Smooth muscle cell (in vitro differentiated cells): Measurements from ENCODE around the gene PLXNA4. TPM values are rescaled to one million over a fixed set of nuclear protein-coding genes. Genes with fewer than 3 reads are reported as not detected.

Experiments used
- DNase-seq: peaks from one replicate; lab custom pipeline; 2025; ENCODE audit not compliant: unreplicated experiment; lab: John Stamatoyannopoulos, UW
- H2AFZ ChIP-seq: fragments of 200-600 bp; sonication (generic); 2 replicates; pipeline ENCODE4 v1.6.0; 2016; ENCODE audit warnings: antibody characterized with exemption, low read depth, mild to moderate bottlenecking
- H3F3A ChIP-seq: fragments of 200-600 bp; sonication (generic); 2 replicates; pipeline ENCODE4 v1.6.0; 2017; ENCODE audit warnings: antibody characterized with exemption, low read depth
- H3K27ac ChIP-seq: fragments of 200-600 bp; sonication (generic); 2 replicates; pipeline ENCODE4 v1.5.1; 2016; ENCODE audit warnings: low read depth, mild to moderate bottlenecking
- H3K27me3 ChIP-seq: fragments of 200-600 bp; sonication (generic); 2 replicates; pipeline ENCODE4 v1.6.1; 2016; ENCODE audit warnings: low read depth, mild to moderate bottlenecking
- H3K36me3 ChIP-seq: fragments of 200-600 bp; sonication (generic); 2 replicates; pipeline ENCODE4 v1.5.1; 2016; ENCODE audit warnings: low read depth
- H3K4me1 ChIP-seq: fragments of 200-600 bp; sonication (generic); 2 replicates; pipeline ENCODE4 v1.5.1; 2016; ENCODE audit warnings: low read depth
- H3K4me2 ChIP-seq: fragments of 200-600 bp; sonication (generic); 2 replicates; pipeline ENCODE4 v1.6.0; 2016; ENCODE audit warnings: mild to moderate bottlenecking
- H3K4me3 ChIP-seq: fragments of 200-600 bp; sonication (generic); 2 replicates; pipeline ENCODE4 v1.5.1; 2016; ENCODE audit warnings: mild to moderate bottlenecking
- H3K79me2 ChIP-seq: fragments of 200-600 bp; sonication (generic); 2 replicates; pipeline ENCODE4 v1.6.0; 2016; ENCODE audit warnings: low read depth, mild to moderate bottlenecking
- H3K9ac ChIP-seq: fragments of 200-600 bp; sonication (generic); 2 replicates; pipeline ENCODE4 v1.6.0; 2016; ENCODE audit warnings: low read depth
- H3K9me3 ChIP-seq: fragments of 200-600 bp; sonication (generic); replicated peaks from 2 replicates; pipeline ENCODE4 v1.5.1; 2016; ENCODE audit warnings: low read depth
- H4K20me1 ChIP-seq: fragments of 200-600 bp; sonication (generic); 2 replicates; pipeline ENCODE4 v1.6.0; 2016; ENCODE audit warnings: low read depth
- CTCF ChIP-seq: fragments of 200-600 bp; sonication (generic); IDR thresholded peaks from 2 replicates; pipeline ENCODE4 v1.5.1; 2017; ENCODE audit warnings: borderline replicate concordance, mild to moderate bottlenecking, antibody characterized with exemption; ENCODE audit not compliant: insufficient read depth, poor library complexity, severe bottlenecking
- WGBS: methylation state at CpG from one replicate; pipeline ENCODE4 v1.1.7; 2016; ENCODE audit warnings: low lambda C conversion rate; 5-methylcytosine and 5-hydroxymethylcytosine counted together
- polyA plus RNA-seq: library from polyadenylated mRNA; unstranded; fragments of >200 nt; fragmentation: Nextera tagmentation; extraction: Ambion mirVana; gene quantifications from 2 replicates; pipeline ENCODE4 v1.2.1, GENCODE V29; 2016
- total RNA-seq: library from RNA; depleted of rRNA; stranded (reverse); fragments of >200 nt; gene quantifications from 2 replicates; pipeline ENCODE4 v1.2.3, GENCODE V29; 2014

Gene PLXNA4
- total and polyA plus RNA-seq, 2 experiments from 2014 or later: 8.5 to 9.9 TPM

DNA sequence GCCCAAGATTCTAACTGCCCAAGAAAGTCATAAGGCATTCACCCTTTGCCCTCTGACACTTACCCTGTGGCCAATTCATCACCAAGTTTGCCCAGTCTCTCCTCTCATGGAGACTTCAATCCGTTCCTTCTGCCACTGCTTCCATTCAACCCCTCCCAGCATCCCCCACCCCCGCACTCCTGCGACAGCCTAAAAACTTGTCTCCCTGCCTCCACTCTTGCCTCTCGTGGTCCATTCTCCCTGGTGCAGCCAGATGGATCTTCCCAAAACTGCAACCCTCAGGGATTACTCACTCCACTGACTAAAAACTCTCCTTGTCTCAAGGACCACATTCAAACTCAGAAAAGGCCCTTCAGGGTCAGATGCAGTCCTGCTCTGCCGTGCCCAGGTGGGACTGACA lies 32.3 kb upstream of the PLXNA4 start:
- no peak for DNase-seq
- no peaks in the 10 kb centered on the region for H3F3A ChIP-seq
- 89% methylated on average over 5 of the region's 5 CpGs for WGBS

GRCh38 chr7:132607656-132608055 lies 31.4 kb upstream of the PLXNA4 start:
- Histone ChIP-seq H3K36me3 (no peaks in the 10 kb centered on the region), H3K4me1 (no peaks in the 10 kb centered on the region), H3K27ac (no peak overlapping the region), H3K4me3 (no peak overlapping the region), H3K4me2 (no peak overlapping the region), H4K20me1 (no peaks in the 10 kb centered on the region), H3K27me3 (peaks cover 5% of the 10 kb centered on the region), H3K9me3 (no peaks in the 10 kb centered on the region), H3F3A (no peaks in the 10 kb centered on the region), H2AFZ (no peak overlapping the region), H3K9ac (no peak overlapping the region), H3K79me2 (no peaks in the 10 kb centered on the region)
- no peak for TF ChIP-seq CTCF
- WGBS: 81% methylated on average over 2 of the region's 2 CpGs
- no peak for DNase-seq

More for the DNA sequence above, 32.3 kb upstream of the PLXNA4 start:
- TF ChIP-seq CTCF: no peak
- no peak overlapping the region for H3K9ac ChIP-seq
- no peak overlapping the region for H3K4me3 ChIP-seq
- H4K20me1 ChIP-seq: no peaks in the 10 kb centered on the region
- H3K4me2 ChIP-seq: no peak overlapping the region
- no peak overlapping the region for H3K27ac ChIP-seq
- no peaks in the 10 kb centered on the region for H3K36me3 ChIP-seq
- H3K79me2 ChIP-seq: no peaks in the 10 kb centered on the region
- H2AFZ ChIP-seq: no peak overlapping the region
- H3K4me1 ChIP-seq: no peaks in the 10 kb centered on the region
- no peaks in the 10 kb centered on the region for H3K9me3 ChIP-seq
- H3K27me3 ChIP-seq: peaks cover 5% of the 10 kb centered on the region

- Histone ChIP-seq H2AFZ (no peak overlapping the region), H3K4me2 (no peak overlapping the region), H3K36me3 (no peaks in the 10 kb centered on the region), H4K20me1 (no peaks in the 10 kb centered on the region), H3K9ac (no peak overlapping the region), H3K27me3 (peaks cover 5% of the 10 kb centered on the region), H3F3A (no peaks in the 10 kb centered on the region), H3K4me1 (no peaks in the 10 kb centered on the region), H3K27ac (no peak overlapping the region), H3K9me3 (no peaks in the 10 kb centered on the region), H3K4me3 (no peak overlapping the region), H3K79me2 (no peaks in the 10 kb centered on the region)
- TF ChIP-seq CTCF: no peak
- whole genome bisulfite sequencing: 84% methylated on average over 4 of the region's 4 CpGs
- DNase-seq: no peak
Measured at GRCh38 chr7:132604121-132604520, 27.9 kb upstream of the PLXNA4 start.

DNA sequence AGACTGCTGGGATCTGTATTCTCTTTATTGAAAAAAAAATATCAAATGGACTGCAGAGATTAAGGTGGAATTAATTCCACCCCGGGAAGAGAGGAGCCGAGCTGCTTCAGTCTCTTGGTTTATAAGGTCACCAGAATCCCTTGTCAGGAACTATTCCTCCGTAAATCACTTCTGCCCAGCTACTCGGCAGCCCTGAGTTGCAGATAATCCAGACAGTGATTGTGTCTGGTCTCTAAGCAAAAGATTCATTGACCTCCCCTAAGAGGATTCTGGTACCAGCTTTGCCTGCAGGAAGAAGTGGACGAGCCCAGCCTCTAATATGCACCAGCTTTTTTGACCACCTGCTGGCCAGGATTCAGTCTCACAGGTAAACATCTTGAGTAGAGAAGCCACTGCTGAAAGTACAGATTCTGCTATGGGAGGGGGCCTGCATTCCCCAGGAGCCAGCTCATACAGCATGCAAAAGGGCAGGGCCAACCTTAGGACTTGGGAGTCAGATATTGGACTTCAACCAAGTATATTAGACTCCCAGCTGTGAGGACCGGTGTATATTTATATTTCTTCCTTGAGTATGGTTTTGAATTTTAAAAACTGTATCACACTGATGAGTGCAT lies 27.1 kb upstream of the PLXNA4 start:
- 31% methylated on average over 6 of the region's 6 CpGs for WGBS
- Histone ChIP-seq H3K27me3 (peaks cover 5% of the 10 kb centered on the region), H3K27ac (no peak overlapping the region), H3K4me2 (no peak overlapping the region), H2AFZ (no peak overlapping the region), H3K9me3 (no peaks in the 10 kb centered on the region), H3K4me3 (no peak overlapping the region), H4K20me1 (no peaks in the 10 kb centered on the region), H3K9ac (no peak overlapping the region), H3K4me1 (no peaks in the 10 kb centered on the region), H3F3A (no peaks in the 10 kb centered on the region), H3K79me2 (no peaks in the 10 kb centered on the region), H3K36me3 (no peaks in the 10 kb centered on the region)
- DNase-seq: no peak
- TF ChIP-seq CTCF: no peak
